NT2/D1 (cell line): ENCODE results near the gene CACNA2D4.

Experiments used
- DNase-seq: peaks from one replicate; pipeline ENCODE4 v3.0.0-alpha.2; 2011; ENCODE audit warnings: low read depth, low spot score
- H3K27me3 ChIP-seq: 2 replicates; pipeline ENCODE4 v1.6.0; 2011; ENCODE audit warnings: mild to moderate bottlenecking; ENCODE audit not compliant: insufficient read length, insufficient read depth
- H3K36me3 ChIP-seq: 2 replicates; pipeline ENCODE4 v1.6.1; 2011; ENCODE audit warnings: mild to moderate bottlenecking, low read length, mixed read lengths; ENCODE audit not compliant: insufficient read depth, insufficient read length
- H3K4me1 ChIP-seq: 2 replicates; pipeline ENCODE4 v1.5.1; 2011; ENCODE audit not compliant: insufficient read depth, insufficient read length
- H3K4me3 ChIP-seq: 2 replicates; pipeline ENCODE4 v1.5.1; 2011; ENCODE audit warnings: low read depth; ENCODE audit not compliant: insufficient read length
- H3K9ac ChIP-seq: 2 replicates; pipeline ENCODE4 v1.6.0; 2011; ENCODE audit warnings: low read depth; ENCODE audit not compliant: insufficient read length
- H3K9me3 ChIP-seq: 2 replicates; pipeline ENCODE4 v1.5.1; 2011; ENCODE audit warnings: mild to moderate bottlenecking, low read length; ENCODE audit not compliant: insufficient read depth
- SUZ12 ChIP-seq: IDR thresholded peaks from 2 replicates; pipeline ENCODE4 v1.6.1; 2011; ENCODE audit not compliant: insufficient read length, insufficient read depth; ENCODE audit errors: extremely low read depth
- YY1 ChIP-seq: IDR thresholded peaks from 2 replicates; pipeline ENCODE4 v1.6.1; 2011; ENCODE audit not compliant: insufficient read length, insufficient read depth
- ZNF274 ChIP-seq: IDR thresholded peaks from 2 replicates; pipeline ENCODE4 v1.6.1; 2011; ENCODE audit warnings: mild to moderate bottlenecking, low read depth, low read length

Gene CACNA2D4

GRCh38 chr12:1791104-1791841, 127.2 kb downstream of the CACNA2D4 start:
- no peak overlapping the region for H3K4me3 ChIP-seq
- H3K36me3 ChIP-seq, result peaks cover 25% of the 10 kb centered on the region
- H3K9me3 ChIP-seq, result no peaks in the 10 kb centered on the region
- peaks cover 35% of the 10 kb centered on the region for H3K4me1 ChIP-seq
- no peak overlapping the region for H3K9ac ChIP-seq
- peak; percentile 77 for DNase-seq
- no peaks in the 10 kb centered on the region for H3K27me3 ChIP-seq
- TF ChIP-seq ZNF274, result no peak
- no peak for TF ChIP-seq YY1
- no peak for TF ChIP-seq SUZ12

- no peak for DNase-seq
- Histone ChIP-seq H3K9me3 (no peaks in the 10 kb centered on the region), H3K27me3 (no peaks in the 10 kb centered on the region), H3K36me3 (peaks cover 33% of the 10 kb centered on the region), H3K4me3 (no peak overlapping the region), H3K4me1 (peaks cover 27% of the 10 kb centered on the region), H3K9ac (no peak overlapping the region)
- TF ChIP-seq YY1 (no peak), SUZ12 (no peak), ZNF274 (no peak)
These were observed 128.0 kb downstream of the CACNA2D4 start for GRCh38 chr12:1790444-1790843.

- H3K4me1 ChIP-seq, result peaks cover 7% of the 10 kb centered on the region
- TF ChIP-seq ZNF274 (no peak), YY1 (no peak)
- no peak overlapping the region for H3K9ac ChIP-seq
- no peaks in the 10 kb centered on the region for H3K27me3 ChIP-seq
- peaks cover 58% of the 10 kb centered on the region for H3K36me3 ChIP-seq
- DNase-seq, result no peak
- H3K9me3 ChIP-seq, result no peaks in the 10 kb centered on the region
- H3K4me3 ChIP-seq, result no peak overlapping the region
These were observed 130.7 kb downstream of the CACNA2D4 start for GRCh38 chr12:1787714-1788113.

- no peak overlapping the region for H3K4me3 ChIP-seq
- H3K4me1 ChIP-seq, result no peaks in the 10 kb centered on the region
- no peaks in the 10 kb centered on the region for H3K27me3 ChIP-seq
- TF ChIP-seq ZNF274 (no peak), SUZ12 (no peak), YY1 (no peak)
- H3K9me3 ChIP-seq, result no peaks in the 10 kb centered on the region
- DNase-seq, result no peak
- H3K9ac ChIP-seq, result no peak overlapping the region
- peaks cover 88% of the 10 kb centered on the region for H3K36me3 ChIP-seq
These were observed 136.2 kb downstream of the CACNA2D4 start for GRCh38 chr12:1782215-1782614.

GRCh38 chr12:1781772-1782171, 136.7 kb downstream of the CACNA2D4 start:
- no peak for DNase-seq
- TF ChIP-seq YY1 (no peak), ZNF274 (no peak), SUZ12 (no peak)
- no peak overlapping the region for H3K9ac ChIP-seq
- H3K36me3 ChIP-seq, result peaks cover 84% of the 10 kb centered on the region
- no peaks in the 10 kb centered on the region for H3K27me3 ChIP-seq
- no peak overlapping the region for H3K4me3 ChIP-seq
- no peaks in the 10 kb centered on the region for H3K9me3 ChIP-seq
- H3K4me1 ChIP-seq, result no peaks in the 10 kb centered on the region

GRCh38 chr12:1779783-1780182, 138.7 kb downstream of the CACNA2D4 start:
- H3K36me3 ChIP-seq, result peaks cover 69% of the 10 kb centered on the region
- no peaks in the 10 kb centered on the region for H3K27me3 ChIP-seq
- no peak for DNase-seq
- H3K9ac ChIP-seq, result no peak overlapping the region
- H3K4me3 ChIP-seq, result no peak overlapping the region
- no peaks in the 10 kb centered on the region for H3K9me3 ChIP-seq
- TF ChIP-seq ZNF274 (no peak), YY1 (no peak), SUZ12 (no peak)
- peaks cover 3% of the 10 kb centered on the region for H3K4me1 ChIP-seq

- peaks cover 66% of the 10 kb centered on the region for H3K36me3 ChIP-seq
- H3K4me3 ChIP-seq, result no peak overlapping the region
- DNase-seq, result no peak
- H3K9ac ChIP-seq, result no peak overlapping the region
- TF ChIP-seq YY1 (no peak), ZNF274 (no peak)
- H3K9me3 ChIP-seq, result no peaks in the 10 kb centered on the region
- H3K27me3 ChIP-seq, result no peaks in the 10 kb centered on the region
- peaks cover 3% of the 10 kb centered on the region for H3K4me1 ChIP-seq
These were observed 139.5 kb downstream of the CACNA2D4 start for GRCh38 chr12:1778911-1779310.
